ENCODE results near the gene GLIPR1L1. TPM values are rescaled to one million over a fixed set of nuclear protein-coding genes. Genes with fewer than 3 reads are reported as not detected.

GLIPR1L1 gene
- total and polyA plus RNA-seq, 8 donors: not detected

DNA sequence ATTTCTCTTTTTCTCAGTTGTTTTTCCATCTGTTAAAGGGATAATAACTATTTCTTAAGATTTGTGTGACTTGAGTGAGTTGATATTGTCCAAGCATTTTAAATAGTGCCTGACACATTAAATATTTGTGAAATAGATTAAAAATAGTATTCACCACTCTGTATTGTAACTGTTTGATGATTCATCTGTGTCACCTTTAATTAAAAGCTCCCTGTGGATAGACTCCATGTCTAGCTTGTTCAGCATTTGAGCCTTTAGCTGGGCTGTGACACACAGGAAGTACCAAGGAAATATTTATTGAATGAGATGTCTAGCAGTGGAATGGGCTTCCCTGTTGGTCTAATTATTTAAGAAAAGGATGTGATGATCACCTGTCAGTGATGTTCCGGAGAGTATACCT, 54.6 kb downstream of the GLIPR1L1 start:
- peaks cover 13 to 29% (median 18%) of the 10 kb centered on the region in 4 donors for H3K4me1 ChIP-seq
- intact Hi-C loops (cut with DNase I; ENCODE audit: low total_unique reads): no loop called here
- peak overlapping the region in 4 of 5 donors; percentile 87 to 95 (median 90) for H3K27ac ChIP-seq
- peak overlapping the region in 1 of 4 donors; percentile 57 for H3K4me3 ChIP-seq
- no peak for DNase-seq
- no peaks in the 10 kb centered on the region for H3K27me3 ChIP-seq
- no peaks in the 10 kb centered on the region for H3K9me3 ChIP-seq
- TF ChIP-seq POLR2AphosphoS5 (IDR thresholded peaks at IDR 0.05): no peak
- TF ChIP-seq POLR2A (IDR thresholded peaks at IDR 0.05): no peak
- no peak for TF ChIP-seq EP300 (IDR thresholded peaks at IDR 0.05)
- TF ChIP-seq CTCF (IDR thresholded peaks at IDR 0.05): no peak
- WGBS, 5 donors: 88 to 95% (median 92%) methylated on average over 1 of the region's 1 CpG
- no peaks in the 10 kb centered on the region for H3K36me3 ChIP-seq

- peak overlapping the region; percentile 8 to 60 (median 52) for H3K4me3 ChIP-seq
- 19 to 41% (median 24%) methylated on average over 1 of the region's 1 CpG for WGBS, 5 donors
- intact Hi-C loops (cut with DNase I; ENCODE audit: low total_unique reads): no loop called here
These were observed 55.2 kb downstream of the GLIPR1L1 start for GRCh38 chr12:75389706-75390105.

GRCh38 chr12:75390156-75390898, 55.9 kb downstream of the GLIPR1L1 start:
- Histone ChIP-seq H3K27ac (peak overlapping the region in 4 of 5 donors; percentile 87 to 95 (median 90)), H3K4me1 (peaks cover 13 to 29% (median 18%) of the 10 kb centered on the region in 4 donors), H3K36me3 (no peaks in the 10 kb centered on the region), H3K4me3 (peak overlapping the region; percentile 47 to 60 (median 58)), H3K9me3 (no peaks in the 10 kb centered on the region), H3K27me3 (no peaks in the 10 kb centered on the region)
- DNase-seq: no peak
- WGBS, 5 donors: 28 to 36% (median 33%) methylated on average over 6 of the region's 6 CpGs
- no peak for TF ChIP-seq CTCF (IDR thresholded peaks at IDR 0.05)
- TF ChIP-seq POLR2AphosphoS5 (IDR thresholded peaks at IDR 0.05): no peak
- no peak for TF ChIP-seq POLR2A (IDR thresholded peaks at IDR 0.05)
- intact Hi-C loops (cut with DNase I; ENCODE audit: low total_unique reads): no loop called here

More at GRCh38 chr12:75389706-75390105, 55.2 kb downstream of the GLIPR1L1 start:
- TF ChIP-seq POLR2A (IDR thresholded peaks at IDR 0.05): no peak
- no peak for TF ChIP-seq EP300 (IDR thresholded peaks at IDR 0.05)
- TF ChIP-seq POLR2AphosphoS5 (IDR thresholded peaks at IDR 0.05): no peak
- TF ChIP-seq CTCF (IDR thresholded peaks at IDR 0.05): no peak
- Histone ChIP-seq H3K9me3 (no peaks in the 10 kb centered on the region), H3K27ac (peak overlapping the region in 4 of 5 donors; percentile 87 to 95 (median 90)), H3K36me3 (no peaks in the 10 kb centered on the region), H3K27me3 (no peaks in the 10 kb centered on the region), H3K4me1 (peaks cover 13 to 29% (median 18%) of the 10 kb centered on the region in 4 donors)
- no peak for DNase-seq

GRCh38 chr12:75390899-75391538, 56.5 kb downstream of the GLIPR1L1 start, which contains the start of gene GLIPR1L2:
Gene GLIPR1L2 (plus strand): TSS chr12:75391089. CDS start chr12:75391117, 28 bp downstream.
- Histone ChIP-seq H3K4me3 (peak within 1 kb of the TSS; percentile 47 to 60 (median 58)), H3K9me3 (no peaks in the 10 kb centered on the region), H3K27me3 (no peaks in the 10 kb centered on the region), H3K36me3 (no peaks in the 10 kb centered on the region), H3K4me1 (peaks cover 13 to 29% (median 18%) of the 10 kb centered on the region in 4 donors), H3K27ac (peak within 1 kb of the TSS; percentile 73 to 95 (median 88))
- intact Hi-C loops (cut with DNase I; ENCODE audit: low total_unique reads): no loop called here
- WGBS, 5 donors: 0 to 5% (median 3%) methylated on average over 27 to 36 of the region's 36 CpGs
- TF ChIP-seq POLR2AphosphoS5 (IDR thresholded peaks at IDR 0.05) (peak; percentile 84 to 97 (median 94)), CTCF (IDR thresholded peaks at IDR 0.05) (peak in 5 of 7 experiments; percentile 66 to 85 (median 83)), EP300 (IDR thresholded peaks at IDR 0.05) (no peak), POLR2A (IDR thresholded peaks at IDR 0.05) (peak in 1 of 4 donors; percentile 26)
- DNase-seq: peak; percentile 95 to 99

Measured in stomach (tissue), 9 donors.